K562 (cell line): ENCODE results near the gene ASMTL. TPM values are rescaled to one million over a fixed set of nuclear protein-coding genes. Genes with fewer than 3 reads are reported as not detected.

Source experiments
- CSDE1 ChIP-seq, 2 experiments: fragments of 450-650 bp; IDR thresholded peaks; 2 replicates each; pipeline ENCODE4 v1.6.1; 2016; ENCODE audit warnings: mild to moderate bottlenecking in 1 of 2
- JUND ChIP-seq, 2 experiments: IDR thresholded peaks; 2 replicates in 1 of 2; 3 replicates in 1 of 2; pipeline ENCODE4 v1.6.1; 2011; ENCODE audit warnings: borderline replicate concordance in 2 of 2, low read depth in 2 of 2, low read length in 2 of 2, improper control_type of control experiment in 1 of 2, missing biosample characterization in 1 of 2, missing genetic modification characterization in 1 of 2, missing genetic modification reagents in 1 of 2
- MGA ChIP-seq: fragments of 450-650 bp; IDR thresholded peaks from 2 replicates; pipeline ENCODE4 v1.6.1; 2016; ENCODE audit warnings: mild to moderate bottlenecking, moderate library complexity
- MLX ChIP-seq, 2 experiments: fragments of 450-650 bp in 1 of 2; sonication (generic) in 1 of 2; formaldehyde crosslinking; conservative IDR thresholded peaks; 2 replicates each; pipeline versions ENCODE4 v1.4.0 to v1.8.1; 2020 to 2022; ENCODE audit warnings: mild to moderate bottlenecking in 1 of 2, missing genetic modification reagents in 1 of 2
- POLR2AphosphoS2 ChIP-seq: IDR thresholded peaks from 2 replicates; pipeline ENCODE4 v1.6.1; 2012; ENCODE audit warnings: low read length, improper control_type of control experiment
- SRSF9 ChIP-seq: fragments of 200-400 bp; formaldehyde crosslinking; IDR thresholded peaks from 2 replicates; pipeline ENCODE4 v1.6.1; 2017; ENCODE audit warnings: low read depth, low read length, borderline replicate concordance
- TCFL5 ChIP-seq: fragments of 250-450 bp; sonication (Bioruptor Pico); conservative IDR thresholded peaks from 2 replicates; pipeline ENCODE4 v1.6.1; 2021; ENCODE audit warnings: mild to moderate bottlenecking, moderate library complexity, matching md5 sums
- ZNF764 ChIP-seq: fragments of 250-450 bp; sonication (Bioruptor Pico); IDR thresholded peaks from 2 replicates; pipeline ENCODE4 v1.4.0; 2020; ENCODE audit warnings: low read depth, mild to moderate bottlenecking, moderate library complexity
- polyA plus RNA-seq, 8 experiments: library from polyadenylated mRNA; depleted of rRNA in 4 of 8; stranded (reverse) in 5 of 8; unstranded in 3 of 8; fragments of >200 nt; fragmentation: Nextera tagmentation in 2 of 8; fragmentation: Illumina TruSeq in 1 of 8; extraction: Ambion mirVana in 2 of 8; extraction: Trizol in 1 of 8; gene quantifications; 2 replicates each; pipeline versions ENCODE4 v1.2.1 to v1.2.3, GENCODE V29; 2011 to 2014; ENCODE audit warnings: inconsistent platforms in 1 of 8, missing spikeins in 1 of 8
- total RNA-seq, 7 experiments: library from RNA; depleted of rRNA in 6 of 7; stranded (reverse); fragments of >200 nt in 6 of 7; fragmentation: Illumina TruSeq in 2 of 7; extraction: Trizol in 2 of 7; gene quantifications; 2 replicates each; pipeline versions ENCODE4 v1.2.1 to v1.2.3, GENCODE V29; 2011 to 2021; ENCODE audit warnings: low replicate concordance in 1 of 7
- TF ChIP-seq, protein P1 (sequence below), 3 experiments: fragments of 200-800 bp in 1 of 3; sonication (Bioruptor generic) in 1 of 3; sonication (generic) in 1 of 3; formaldehyde crosslinking in 1 of 3; IDR thresholded peaks; 2 replicates each; pipeline versions ENCODE4 v1.6.1 to v1.8.0; 2016 to 2022; ENCODE audit warnings: mild to moderate bottlenecking in 2 of 3, missing compliant biosample characterization in 2 of 3, missing genetic modification characterization in 2 of 3, missing genetic modification reagents in 1 of 3
- TF ChIP-seq, protein P2 (sequence below): sonication (generic); formaldehyde crosslinking; IDR thresholded peaks from 2 replicates; pipeline ENCODE4 v1.8.0; 2022; ENCODE audit warnings: mild to moderate bottlenecking, missing genetic modification reagents, borderline replicate concordance

ASMTL gene
- total and polyA plus RNA-seq, 9 of the 15 experiments (the other 6 are each of a cell fraction or from before 2014, with no cell fraction given), result 0.56 to 20.6 (median 7.6) TPM

DNA sequence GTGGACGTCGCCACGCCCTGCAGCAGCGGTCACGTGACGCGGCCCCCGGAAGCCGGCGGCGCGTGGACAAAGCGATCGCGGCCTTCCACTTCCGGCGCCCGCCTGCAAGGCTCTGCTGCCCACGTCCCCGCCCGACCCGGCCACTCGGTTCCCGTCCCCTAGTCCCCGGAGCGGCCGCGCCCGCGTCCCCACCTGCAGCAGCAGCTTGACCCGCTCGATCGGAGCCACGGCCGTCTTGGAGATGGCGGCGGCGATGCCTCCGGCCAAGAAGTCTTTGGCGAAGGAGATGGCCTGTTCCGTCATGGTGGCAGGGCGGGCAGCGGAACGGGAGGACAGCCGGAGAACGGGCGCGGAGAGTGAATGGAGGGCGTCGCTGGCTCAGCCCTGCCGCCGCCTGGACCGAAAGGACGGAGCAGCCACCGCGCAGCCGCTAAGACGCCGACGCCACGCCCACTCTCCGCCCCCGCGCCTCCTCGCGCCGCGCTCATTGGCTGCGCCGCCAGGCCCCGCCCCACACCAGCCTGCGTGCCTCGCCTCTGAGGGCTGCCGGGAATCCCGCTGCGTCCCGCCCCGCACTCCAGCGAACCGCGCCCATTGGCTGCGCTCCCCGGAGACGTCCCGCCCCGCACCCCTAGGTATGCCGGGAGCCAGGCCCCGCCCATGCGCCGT lies 60.9 kb downstream of the ASMTL start, which contains the start of gene SLC25A6 (continued):
- TF ChIP-seq, protein P1, sequence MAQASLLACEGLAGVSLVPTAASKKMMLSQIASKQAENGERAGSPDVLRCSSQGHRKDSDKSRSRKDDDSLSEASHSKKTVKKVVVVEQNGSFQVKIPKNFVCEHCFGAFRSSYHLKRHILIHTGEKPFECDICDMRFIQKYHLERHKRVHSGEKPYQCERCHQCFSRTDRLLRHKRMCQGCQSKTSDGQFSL (CRISPR knock-in tag; IDR thresholded peaks at IDR 0.05), result no peak
- TF ChIP-seq, protein P1 (tag; IDR thresholded peaks at IDR 0.05), result no peak
- TF ChIP-seq JUND (IDR thresholded peaks at IDR 0.05; ENCODE audit: borderline replicate concordance, low read depth, low read length) (no peak), JUND (tag; IDR thresholded peaks at IDR 0.05; ENCODE audit: borderline replicate concordance, low read depth, low read length) (no peak), SRSF9 (no peak), MGA (no peak), TCFL5 (CRISPR knock-in tag) (no peak), MLX (CRISPR knock-in tag; conservative IDR thresholded peaks at IDR 0.05) (no peak), CSDE1 (IDR thresholded peaks at IDR 0.05) (no peak), POLR2AphosphoS2 (0 out of 2 replicates have a peak, but pooled peaks have one; percentile 56), ZNF764 (0 out of 2 replicates have a peak, but pooled peaks have one; percentile 20)
- TF ChIP-seq, protein P2, sequence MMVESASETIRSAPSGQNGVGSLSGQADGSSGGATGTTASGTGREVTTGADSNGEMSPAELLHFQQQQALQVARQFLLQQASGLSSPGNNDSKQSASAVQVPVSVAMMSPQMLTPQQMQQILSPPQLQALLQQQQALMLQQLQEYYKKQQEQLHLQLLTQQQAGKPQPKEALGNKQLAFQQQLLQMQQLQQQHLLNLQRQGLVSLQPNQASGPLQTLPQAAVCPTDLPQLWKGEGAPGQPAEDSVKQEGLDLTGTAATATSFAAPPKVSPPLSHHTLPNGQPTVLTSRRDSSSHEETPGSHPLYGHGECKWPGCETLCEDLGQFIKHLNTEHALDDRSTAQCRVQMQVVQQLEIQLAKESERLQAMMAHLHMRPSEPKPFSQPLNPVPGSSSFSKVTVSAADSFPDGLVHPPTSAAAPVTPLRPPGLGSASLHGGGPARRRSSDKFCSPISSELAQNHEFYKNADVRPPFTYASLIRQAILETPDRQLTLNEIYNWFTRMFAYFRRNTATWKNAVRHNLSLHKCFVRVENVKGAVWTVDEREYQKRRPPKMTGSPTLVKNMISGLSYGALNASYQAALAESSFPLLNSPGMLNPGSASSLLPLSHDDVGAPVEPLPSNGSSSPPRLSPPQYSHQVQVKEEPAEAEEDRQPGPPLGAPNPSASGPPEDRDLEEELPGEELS (CRISPR knock-in tag), result no peak
